ENCODE measurements around the gene DNAI7.

DNAI7 gene, protein sequence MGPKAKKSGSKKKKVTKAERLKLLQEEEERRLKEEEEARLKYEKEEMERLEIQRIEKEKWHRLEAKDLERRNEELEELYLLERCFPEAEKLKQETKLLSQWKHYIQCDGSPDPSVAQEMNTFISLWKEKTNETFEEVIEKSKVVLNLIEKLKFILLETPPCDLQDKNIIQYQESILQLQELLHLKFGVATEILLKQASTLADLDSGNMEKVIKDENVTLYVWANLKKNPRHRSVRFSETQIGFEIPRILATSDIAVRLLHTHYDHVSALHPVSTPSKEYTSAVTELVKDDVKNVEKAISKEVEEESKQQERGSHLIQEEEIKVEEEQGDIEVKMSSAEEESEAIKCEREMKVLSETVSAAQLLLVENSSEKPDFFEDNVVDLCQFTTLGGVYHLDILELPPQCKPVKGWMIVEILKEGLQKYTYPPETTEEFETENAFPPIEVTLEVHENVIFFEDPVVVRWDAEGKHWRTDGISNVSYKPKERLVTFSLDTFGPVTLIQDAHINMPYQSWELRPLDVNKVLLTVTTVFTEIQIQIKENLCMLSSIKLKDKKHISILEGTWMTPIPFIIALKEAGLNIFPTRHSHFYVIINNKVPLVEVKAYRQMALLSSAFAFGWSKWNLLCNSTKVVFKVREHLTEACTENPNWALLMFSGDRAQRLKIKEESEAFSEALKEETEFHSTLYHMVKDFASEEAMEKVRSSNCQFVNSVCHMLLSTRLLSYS

DNA sequence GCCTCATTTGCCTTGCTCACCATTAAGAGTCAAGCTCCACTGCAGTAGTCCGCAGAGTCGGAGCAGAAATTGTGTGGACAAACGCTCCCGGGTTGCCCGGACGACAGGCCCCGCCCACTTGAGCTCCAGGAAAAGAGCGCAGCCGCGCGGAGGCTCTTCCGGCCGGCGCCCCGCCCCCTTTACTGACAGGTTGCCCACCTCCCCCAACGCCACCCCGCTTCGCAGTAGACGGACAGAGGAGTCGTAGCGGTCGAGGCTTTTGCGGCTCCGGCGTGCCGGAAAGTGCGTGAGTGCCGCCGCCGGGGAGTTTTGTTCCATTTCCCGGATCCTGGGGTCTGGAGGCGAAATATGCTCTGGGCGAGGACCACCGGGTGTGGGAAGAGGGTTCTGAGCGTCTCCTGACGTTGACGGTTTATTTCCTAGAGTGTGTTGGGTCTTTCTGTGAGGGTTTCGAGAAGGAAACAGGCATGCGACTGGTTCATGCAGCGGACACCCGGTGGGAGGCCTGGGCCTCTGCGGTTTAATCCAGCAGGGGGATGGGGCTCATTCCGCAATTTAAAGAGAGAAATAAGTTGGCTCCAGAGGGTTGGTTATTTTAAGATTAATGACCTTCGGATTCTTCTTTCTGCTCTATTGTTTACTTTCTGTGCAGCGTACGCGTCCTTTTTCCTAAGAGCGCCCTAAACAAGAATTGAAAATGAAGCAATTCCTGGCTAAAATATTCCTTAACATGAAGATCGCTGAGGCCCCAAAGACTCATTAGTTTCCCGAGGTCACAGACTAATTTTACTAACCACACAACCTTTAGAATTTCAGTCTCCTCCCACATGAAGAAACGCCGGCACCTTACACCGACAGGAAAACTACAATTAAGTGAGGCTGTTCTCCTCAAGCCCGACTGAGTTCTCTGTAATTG lies at the start of gene DNAI7, which contains the start of gene ETFRF1:
Gene DNAI7 (minus strand): TSS at position 105 of the 916 bp plus-strand sequence. CDS start 82 bp downstream, at position 23.
Gene ETFRF1 (plus strand): TSS at position 182 of the 916 bp plus-strand sequence. CDS start 8,720 bp downstream, outside the sequence.
- DNase-seq: peak; percentile 99

DNA sequence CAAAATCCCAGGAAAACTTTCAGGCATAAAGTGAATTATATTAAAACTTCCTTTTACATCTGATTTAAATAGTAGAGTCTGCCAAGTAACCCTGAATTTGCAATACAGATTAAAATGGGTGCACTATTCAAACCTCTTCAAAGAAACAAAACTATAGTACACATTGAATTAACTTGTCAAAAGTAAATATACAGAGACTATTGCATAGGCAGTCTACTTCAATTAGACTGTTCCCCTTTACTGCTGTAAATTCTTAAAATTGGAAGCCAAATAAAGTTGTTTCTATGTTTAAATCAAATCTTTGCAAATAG lies 48.7 kb upstream of the DNAI7 start:
- DNase-seq: no peak

DNA sequence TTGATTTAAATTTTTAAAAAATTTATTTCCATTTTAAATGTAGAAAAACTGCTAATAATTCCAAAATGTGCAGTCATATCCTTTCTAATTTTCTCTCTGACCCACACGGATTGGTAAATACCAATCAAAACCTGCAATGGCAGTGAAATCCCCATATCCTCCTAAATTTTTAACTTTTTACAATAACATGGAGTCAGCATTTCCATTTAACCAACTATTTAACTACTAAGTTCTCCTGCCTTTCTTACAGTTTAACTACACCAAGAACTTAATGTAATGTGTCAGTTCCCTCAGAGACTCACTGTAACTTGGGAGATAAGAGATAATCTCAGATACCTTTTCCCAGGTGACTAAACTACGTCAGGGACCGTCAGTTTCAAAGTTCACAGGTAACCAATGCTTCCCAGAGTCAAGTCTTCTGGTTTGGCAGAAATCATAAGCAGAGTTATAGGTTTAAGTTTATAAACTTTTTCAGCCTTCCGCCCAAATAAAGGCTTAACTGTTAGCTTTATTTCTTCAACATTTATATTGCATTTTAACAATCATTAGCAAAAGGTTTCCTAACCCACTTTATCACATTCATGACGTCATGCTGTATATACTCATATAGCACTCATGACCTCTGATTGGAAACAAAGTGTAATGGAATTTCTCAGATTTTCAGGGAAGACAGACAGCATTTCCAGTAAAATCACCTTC lies 48.2 kb upstream of the DNAI7 start:
- DNase-seq: no peak

DNA sequence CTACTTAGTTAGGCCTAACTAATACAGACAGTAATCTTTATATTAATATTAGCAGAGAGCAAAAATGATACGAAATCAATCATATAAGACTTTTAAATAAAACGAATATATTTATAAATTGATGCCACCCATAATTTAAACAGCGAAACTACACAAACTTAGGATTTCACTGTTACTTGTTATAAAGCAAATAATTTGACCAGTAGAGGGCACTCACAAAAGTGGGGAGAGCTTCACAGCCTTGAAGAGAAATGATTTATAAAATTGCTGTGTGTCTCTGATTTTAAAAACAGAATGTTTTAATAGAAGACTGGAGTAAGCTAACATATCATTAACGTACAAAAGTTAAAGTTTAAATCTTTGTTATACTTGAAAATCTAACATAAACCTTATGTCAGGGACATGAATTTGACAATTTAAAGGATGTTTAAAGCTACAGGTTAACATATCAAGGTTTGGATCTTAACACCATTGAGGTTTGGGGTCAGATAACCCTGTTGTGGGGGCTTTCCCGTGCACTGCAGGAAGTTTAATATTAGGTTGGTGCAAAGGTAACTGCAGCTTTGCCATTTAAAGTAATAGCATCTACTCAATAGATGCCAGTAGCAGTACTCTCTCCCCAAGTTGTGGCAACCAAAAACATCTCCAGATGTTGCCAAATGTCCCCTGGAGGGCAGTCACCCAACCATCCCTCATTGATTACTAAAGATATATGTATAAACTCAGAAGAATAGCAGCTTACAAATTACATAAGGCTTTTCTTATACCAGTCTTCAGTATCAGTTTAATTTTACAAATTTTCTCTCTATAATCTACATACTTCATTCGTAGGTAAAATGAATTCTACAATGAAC lies 46.4 kb upstream of the DNAI7 start:
- DNase-seq: no peak

DNA sequence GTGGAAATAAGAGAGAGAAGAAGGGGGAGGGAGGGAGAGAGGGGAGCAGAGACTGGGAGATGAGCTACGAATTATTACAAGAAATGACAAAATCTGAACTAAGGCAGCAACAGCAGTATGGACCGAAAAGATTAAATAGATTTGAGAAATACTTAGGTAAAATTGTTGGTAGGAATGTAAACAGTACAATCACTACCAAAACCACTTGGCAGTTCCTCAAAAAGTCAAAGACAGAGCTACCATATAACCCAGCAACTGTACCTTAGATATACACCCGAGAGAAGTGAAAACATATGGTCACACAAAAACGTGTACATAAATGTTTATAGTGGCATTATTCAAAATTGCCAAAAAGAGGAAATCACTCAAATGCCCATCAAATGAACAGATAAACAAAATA lies 41.7 kb upstream of the DNAI7 start:
- DNase-seq: no peak

DNA sequence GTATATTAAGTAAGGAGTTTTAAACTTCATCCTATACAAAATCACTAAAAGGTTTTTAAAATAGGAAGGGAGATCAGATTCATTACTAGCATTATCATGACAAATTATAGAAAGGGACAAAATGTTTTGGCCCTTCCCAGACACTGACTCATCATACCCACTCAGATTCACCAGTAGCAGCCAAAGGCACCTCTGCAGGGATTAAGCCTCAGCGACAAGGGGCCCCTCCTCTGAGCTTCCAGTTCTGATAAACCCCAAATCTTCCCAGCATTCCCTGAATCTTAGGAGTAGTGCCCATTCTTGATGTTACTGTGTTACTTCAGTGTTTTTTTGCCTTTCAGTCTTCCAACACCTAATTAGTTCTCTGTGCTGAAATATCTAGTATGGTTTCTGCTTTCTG lies 41.2 kb upstream of the DNAI7 start:
- DNase-seq: no peak

DNA sequence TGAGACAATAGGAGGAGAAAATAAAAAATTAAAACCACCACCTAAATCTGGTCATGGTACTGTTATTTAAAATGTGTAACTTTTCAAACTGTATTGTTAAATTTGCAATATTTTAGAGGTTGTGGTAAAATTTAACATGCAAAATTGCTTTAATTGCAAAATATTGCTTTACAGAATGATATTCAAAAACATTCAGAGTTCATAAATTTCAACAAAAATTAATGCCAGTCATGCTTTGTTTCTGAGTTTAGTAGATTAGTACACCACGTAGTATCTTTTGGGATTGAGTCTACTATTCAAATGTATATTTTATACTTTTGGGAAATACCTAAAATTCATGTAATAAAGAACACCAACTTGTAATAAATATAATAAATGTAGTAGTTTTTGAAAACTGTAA lies 18.4 kb upstream of the DNAI7 start:
- no peak for DNase-seq

DNA sequence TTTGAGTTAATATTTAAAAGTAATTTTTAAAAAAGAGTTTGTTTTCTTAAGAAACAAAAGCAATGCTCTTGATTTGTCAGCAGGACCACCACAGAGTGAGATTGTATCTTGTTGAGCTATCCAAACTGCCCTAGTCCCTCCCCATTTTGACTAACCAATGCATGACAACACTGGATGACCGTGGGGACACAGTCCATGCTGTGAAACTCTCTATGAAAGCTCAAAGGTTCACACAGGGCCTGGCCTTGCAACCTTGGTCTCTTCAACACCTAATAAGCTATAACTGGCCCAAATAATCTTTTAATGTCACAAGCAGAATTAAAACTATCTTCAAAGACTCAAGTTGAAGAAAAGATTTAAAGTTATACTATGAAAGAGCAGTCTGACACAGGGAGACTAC lies 13.6 kb upstream of the DNAI7 start:
- DNase-seq: no peak

DNA sequence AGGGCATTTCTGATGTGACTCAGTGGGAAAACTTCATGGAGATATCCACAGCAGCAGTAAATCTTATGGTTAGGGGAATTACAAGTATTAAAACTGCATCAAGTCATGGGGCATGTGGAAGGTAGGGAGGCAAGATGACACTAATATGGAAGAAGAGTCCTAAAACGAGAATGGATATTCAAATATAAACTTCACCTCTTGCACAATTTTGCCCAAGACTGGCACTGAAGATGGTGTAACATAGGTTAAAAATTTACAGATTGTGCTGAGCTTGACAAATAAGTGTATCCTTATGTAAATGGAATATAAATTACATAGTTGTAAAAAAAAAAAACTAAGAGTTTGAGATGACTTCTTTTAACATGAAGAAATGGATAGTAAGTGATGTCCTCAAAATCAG lies 12.9 kb upstream of the DNAI7 start:
- no peak for DNase-seq

DNA sequence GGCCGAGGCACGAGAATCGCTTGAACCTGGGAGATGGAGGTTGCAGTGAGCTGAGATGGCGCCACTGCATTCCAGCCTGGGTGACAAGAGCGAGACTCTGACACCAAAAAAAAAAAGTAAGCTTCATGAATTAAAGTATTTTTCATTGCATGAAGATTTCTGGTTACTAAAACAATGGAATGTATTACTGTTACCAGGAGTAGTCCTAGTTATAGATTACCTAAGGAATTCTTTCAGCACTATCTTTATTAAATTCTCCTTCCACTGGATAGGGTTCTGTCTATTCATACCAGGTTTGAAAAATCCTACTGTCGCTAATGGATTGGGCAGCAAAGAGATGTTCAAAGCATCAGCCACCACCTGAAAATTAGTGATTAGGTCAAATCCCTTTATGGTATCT lies 12.5 kb upstream of the DNAI7 start:
- DNase-seq: no peak

DNA sequence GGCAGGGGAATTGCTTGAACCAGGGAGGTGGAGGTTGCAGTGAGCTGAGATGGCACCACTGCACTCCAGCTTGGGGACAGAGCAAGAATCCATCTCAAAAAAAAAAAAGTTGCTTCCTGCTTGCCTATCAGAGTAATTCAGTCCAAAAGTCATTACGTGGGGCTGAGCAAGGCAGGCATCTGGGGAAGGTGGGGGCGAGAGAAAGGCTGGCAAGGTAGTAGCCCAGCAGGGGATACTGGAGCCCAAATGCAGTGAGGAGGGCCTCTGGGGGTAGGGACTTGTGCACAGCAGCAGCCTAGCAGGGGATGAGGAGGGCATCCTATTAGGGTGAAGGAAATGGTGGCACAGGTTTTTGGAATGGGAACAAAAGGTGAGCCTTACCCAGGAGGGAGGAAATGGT lies 7.2 kb upstream of the DNAI7 start:
- DNase-seq: no peak

DNA sequence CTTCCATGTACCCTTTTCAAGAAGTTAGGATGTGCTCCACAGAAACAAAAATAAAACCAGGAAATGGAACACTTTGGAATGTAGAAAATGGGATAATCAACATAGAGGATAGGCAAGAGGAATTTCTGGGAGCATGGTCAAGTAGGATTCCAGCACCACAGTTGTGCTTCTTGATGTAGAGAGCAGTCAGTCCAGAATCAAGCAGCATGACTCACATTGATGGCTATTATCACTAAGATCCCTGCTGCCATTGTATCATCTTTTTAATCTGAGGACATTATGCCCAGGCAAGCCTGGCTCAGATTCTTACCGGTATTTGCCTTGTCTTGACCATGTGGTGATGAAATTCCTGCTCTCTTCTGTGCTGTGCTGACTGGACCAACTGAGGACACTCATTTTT lies 5.7 kb upstream of the DNAI7 start:
- no peak for DNase-seq

DNA sequence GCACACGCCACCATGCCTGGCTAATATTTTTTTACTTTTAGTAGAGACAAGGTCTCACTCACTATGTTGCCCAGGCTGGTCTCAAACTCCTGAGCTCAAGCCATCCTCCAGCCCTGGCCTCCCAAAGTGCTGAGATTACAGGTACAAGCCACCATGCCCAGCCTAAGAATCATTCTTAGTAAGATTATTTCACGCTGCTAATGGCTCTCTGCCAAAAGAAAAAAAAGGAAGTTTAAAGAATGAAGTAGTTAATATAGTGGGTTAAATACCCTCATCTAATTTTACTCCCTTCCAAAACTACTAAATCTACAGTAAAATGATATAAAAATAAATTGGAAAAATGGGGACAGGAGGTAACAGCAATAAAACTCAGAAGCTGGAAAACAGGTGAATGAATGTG lies 2.6 kb upstream of the DNAI7 start:
- DNase-seq: no peak

DNA sequence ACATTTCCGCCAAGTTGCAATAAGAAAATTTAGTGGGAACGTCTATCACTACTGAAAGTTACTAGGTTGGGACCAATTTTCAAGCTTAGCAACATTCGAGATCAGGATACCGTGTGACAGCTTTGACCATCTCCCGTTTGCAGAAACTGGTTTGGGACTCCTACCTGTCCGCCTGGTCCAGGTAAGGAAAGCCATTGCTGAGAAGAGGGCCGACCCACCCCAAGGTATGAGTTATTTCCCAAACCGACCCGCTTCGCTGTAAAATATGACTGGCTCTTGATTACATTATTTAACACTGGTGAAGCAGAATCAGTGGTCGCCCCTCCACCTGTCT lies 271 bp downstream of the DNAI7 start:
- no peak for DNase-seq

DNA sequence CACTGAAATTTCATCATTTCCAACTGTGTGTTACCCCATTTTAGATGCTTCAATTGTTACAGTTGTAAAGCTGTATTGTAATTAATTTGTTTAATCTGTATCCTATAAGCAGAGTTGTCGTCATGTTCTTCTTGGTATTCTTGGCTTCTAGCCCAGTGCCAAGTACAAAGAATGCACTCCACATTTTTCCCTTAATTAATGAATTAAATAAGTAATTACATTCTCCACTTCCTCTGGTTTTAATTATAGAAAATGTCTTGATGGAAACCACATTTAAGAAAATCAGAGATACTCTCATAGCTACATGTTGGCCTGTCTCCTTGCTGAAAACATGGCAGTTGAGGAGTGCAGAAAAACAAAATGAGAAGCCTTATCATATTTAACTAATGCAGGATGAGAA lies 746 bp downstream of the DNAI7 start:
- DNase-seq: no peak

DNA sequence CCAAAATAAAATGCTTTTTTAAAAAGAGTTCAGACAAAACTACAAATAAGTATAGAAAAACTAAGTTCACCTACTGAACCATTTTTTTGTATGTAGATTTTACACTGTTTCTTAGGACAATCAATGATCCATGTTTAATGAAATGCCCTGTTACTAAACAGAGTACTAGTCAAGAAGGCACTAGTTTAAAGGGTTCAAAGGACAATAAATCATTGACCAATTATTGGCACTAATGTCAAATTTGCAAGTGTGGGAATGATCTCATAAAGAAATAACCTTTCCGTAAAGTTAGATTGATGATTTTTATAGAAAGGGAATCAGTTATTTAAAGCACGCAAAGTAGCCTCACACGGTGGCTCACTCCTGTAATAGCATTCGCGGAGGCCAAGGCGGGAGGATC lies 4.2 kb downstream of the DNAI7 start:
- no peak for DNase-seq

DNA sequence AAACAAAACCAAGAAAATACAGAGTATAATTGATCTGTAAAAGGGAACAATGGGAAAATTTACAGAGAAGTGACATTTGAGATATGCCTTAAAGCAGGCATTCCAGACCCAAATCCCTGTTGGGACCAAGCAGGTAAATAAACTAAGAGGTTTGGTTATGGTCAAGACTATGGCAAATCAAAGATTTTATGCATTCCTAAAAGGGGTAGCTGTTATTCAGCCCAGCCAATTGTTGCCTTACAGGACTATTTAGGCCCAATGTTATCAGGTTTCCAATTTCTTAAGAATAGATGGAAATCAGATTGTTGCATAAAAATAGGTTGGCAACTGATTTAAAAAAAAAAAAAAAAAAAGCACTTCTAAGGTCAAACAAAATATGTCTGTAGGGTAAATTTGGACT lies 5.3 kb downstream of the DNAI7 start:
- no peak for DNase-seq

DNA sequence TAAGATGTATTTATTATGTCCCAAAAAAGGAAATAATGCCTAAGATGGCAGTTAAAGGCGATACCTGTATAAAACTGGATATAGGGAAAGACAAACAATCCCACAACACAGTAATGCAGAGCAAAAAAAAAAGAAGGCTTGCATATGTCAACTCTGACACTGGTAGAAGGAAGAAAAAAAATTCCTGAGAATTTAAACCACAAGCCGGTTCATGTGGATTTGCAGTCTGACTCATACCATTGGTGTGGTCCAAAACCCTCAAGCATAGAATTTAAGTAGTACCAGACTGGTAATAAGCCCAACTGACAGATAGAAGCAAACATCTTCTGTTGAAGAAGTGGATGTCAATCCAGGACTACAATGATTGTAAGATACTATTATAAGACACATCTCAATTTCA lies 7.2 kb downstream of the DNAI7 start:
- no peak for DNase-seq

DNA sequence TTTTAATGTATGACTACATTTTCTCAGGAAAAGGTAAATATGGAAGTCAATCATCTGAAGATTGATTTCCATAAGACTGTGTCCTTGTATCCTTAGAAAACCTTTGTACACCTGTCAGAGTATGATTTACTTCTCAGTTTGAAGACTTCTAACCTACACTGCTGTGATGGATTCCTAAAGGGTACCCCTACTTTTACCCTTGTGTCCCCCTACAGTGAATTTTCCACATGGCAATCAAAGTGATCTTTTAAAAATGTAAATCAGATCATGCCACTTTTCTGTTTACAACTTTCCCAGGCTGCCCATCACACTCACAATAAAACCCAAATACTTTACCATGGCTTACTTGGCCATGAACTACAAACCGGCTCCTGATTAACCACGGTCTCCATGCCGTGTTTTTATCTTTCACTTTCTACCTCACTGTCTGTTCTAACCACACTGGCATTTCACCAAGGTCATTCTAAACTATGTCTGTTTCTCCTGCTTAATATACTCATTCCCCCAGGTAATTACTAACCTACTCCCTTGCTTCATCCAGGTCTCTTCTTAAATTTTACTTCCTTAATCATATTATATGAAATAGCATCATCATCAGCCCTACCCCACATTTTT lies 8.1 kb downstream of the DNAI7 start:
- DNase-seq: no peak

DNA sequence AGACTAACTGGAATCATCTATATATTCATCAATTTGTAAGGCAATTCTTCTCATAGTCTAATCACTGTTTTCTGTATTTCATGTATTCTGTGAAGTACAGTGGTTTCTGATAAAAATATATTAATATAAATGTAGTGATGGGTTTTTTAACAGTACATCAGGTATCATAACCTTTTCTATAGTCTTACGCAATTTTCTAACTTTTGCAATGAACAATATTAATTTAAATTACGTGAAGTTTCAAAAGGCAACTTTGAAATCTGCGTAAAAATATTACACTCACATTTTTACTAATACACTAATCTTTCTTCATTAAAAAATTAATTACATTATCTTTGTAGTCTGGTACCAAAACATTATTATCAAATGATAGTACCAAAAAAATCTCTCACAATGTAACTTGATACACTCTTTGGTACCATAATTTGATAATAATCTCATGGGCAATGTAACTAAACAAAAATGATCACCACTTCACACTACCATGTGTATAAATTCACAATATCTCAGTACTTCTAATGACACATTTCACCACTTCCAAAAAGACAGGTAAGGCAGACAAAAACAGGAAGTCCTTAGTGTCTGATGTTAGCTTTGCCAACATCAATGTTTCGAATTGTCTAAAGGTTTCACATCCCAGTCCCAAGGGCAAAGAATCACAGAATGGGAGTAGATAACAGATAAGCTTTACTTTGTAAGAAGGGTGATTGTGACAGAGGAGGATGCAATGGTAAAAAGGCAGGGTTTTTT lies 8.7 kb downstream of the DNAI7 start:
- DNase-seq: no peak

DNA sequence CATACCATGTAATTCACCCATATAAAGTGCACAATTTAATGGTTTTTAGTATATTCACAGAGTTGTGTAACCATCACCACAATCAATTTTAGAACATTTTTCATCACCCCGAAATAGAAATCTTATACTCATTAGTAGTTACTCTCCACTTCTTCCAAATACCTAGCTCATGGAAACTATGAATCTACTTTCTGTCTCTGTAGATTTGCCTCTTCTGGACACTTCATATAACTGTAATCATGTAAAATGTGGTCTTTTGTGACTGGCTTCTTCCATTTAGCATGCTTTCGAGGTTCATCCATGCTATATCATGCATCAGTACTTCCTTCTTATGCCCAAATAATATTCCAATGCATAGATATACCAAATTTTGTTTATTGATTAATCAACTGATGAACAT lies 10.8 kb downstream of the DNAI7 start:
- DNase-seq: no peak
